HFFc6 (cell line): ENCODE measurements around the gene TOPAZ1. TPM values are rescaled to one million over a fixed set of nuclear protein-coding genes. Genes with fewer than 3 reads are reported as not detected.

Source experiments
- DNase-seq: peaks from one replicate; pipeline ENCODE4 v3.0.0-alpha.2; 2018
- H3K27ac Mint-ChIP-seq: 2 replicates; pipeline ENCODE4 v1.8.0; 2020; ENCODE audit warnings: mild to moderate bottlenecking, mixed read lengths
- H3K27me3 Mint-ChIP-seq: 2 replicates; pipeline ENCODE4 v1.8.0; 2021; ENCODE audit warnings: mild to moderate bottlenecking, moderate library complexity, mixed read lengths; ENCODE audit not compliant: insufficient read depth
- H3K36me3 Mint-ChIP-seq: 2 replicates; pipeline ENCODE4 v1.8.0; 2021; ENCODE audit warnings: low read depth, mixed read lengths
- H3K4me1 Mint-ChIP-seq: 2 replicates; pipeline ENCODE4 v1.8.0; 2020; ENCODE audit warnings: low read depth, mixed read lengths
- H3K4me3 Mint-ChIP-seq: 2 replicates; pipeline ENCODE4 v1.8.0; 2020; ENCODE audit warnings: mild to moderate bottlenecking, moderate library complexity, mixed read lengths
- H3K9me3 Mint-ChIP-seq: 2 replicates; pipeline ENCODE4 v1.8.0; 2020; ENCODE audit warnings: mild to moderate bottlenecking, mixed read lengths
- CTCF ChIP-seq: fragments of 200-600 bp; sonication (generic); IDR thresholded peaks from 2 replicates; pipeline ENCODE4 v1.5.0; 2021; ENCODE audit warnings: antibody characterized with exemption, mild to moderate bottlenecking
- total RNA-seq, 6 experiments: library from RNA; stranded (reverse); fragmentation: NEBNext Ultra II Directional; extraction: Animal tissue kit (Norgen Biotek cat#: 25700); gene quantifications; 2 replicates in 1 of 6; 3 replicates in 5 of 6; pipeline ENCODE4 v1.2.3, GENCODE V29; 2021

The TOPAZ1 gene
- total RNA-seq, 6 experiments from 2014 or later, result not detected

- no peaks in the 10 kb centered on the region for H3K9me3 Mint-ChIP-seq
- H3K4me1 Mint-ChIP-seq, result peaks cover 7% of the 10 kb centered on the region
- no peaks in the 10 kb centered on the region for H3K36me3 Mint-ChIP-seq
- no peak for DNase-seq
- TF ChIP-seq CTCF, result no peak
- H3K27ac Mint-ChIP-seq, result no peak overlapping the region
- no peak overlapping the region for H3K4me3 Mint-ChIP-seq
- peaks cover 5% of the 10 kb centered on the region; the same call in 1 of the 2 replicates for H3K27me3 Mint-ChIP-seq
These were observed 84.8 kb downstream of the TOPAZ1 start for GRCh38 chr3:44326515-44326914.

- TF ChIP-seq CTCF, result no peak
- no peaks in the 10 kb centered on the region for H3K36me3 Mint-ChIP-seq
- no peaks in the 10 kb centered on the region for H3K9me3 Mint-ChIP-seq
- H3K4me3 Mint-ChIP-seq, result no peak overlapping the region
- H3K4me1 Mint-ChIP-seq, result peaks cover 7% of the 10 kb centered on the region
- no peak for DNase-seq
- peaks cover 11% of the 10 kb centered on the region for H3K27me3 Mint-ChIP-seq
- H3K27ac Mint-ChIP-seq, result no peak overlapping the region
These were observed 88.3 kb downstream of the TOPAZ1 start for GRCh38 chr3:44329946-44330345.

- Mint-ChIP-seq H3K9me3 (no peaks in the 10 kb centered on the region), H3K27ac (no peak overlapping the region)
- no peak for TF ChIP-seq CTCF
These were observed 88.8 kb downstream of the TOPAZ1 start for GRCh38 chr3:44330444-44330843.

GRCh38 chr3:44334326-44334725 lies 92.6 kb downstream of the TOPAZ1 start:
- H3K36me3 Mint-ChIP-seq, result no peaks in the 10 kb centered on the region
- H3K27me3 Mint-ChIP-seq, result peaks cover 11% of the 10 kb centered on the region
- no peak for DNase-seq
- no peaks in the 10 kb centered on the region for H3K9me3 Mint-ChIP-seq
- H3K4me3 Mint-ChIP-seq, result no peak overlapping the region
- no peak for TF ChIP-seq CTCF
- H3K27ac Mint-ChIP-seq, result no peak overlapping the region
- peaks cover 12% of the 10 kb centered on the region for H3K4me1 Mint-ChIP-seq

More at GRCh38 chr3:44330444-44330843, 88.8 kb downstream of the TOPAZ1 start:
- H3K4me1 Mint-ChIP-seq, result peaks cover 7% of the 10 kb centered on the region
- no peaks in the 10 kb centered on the region for H3K36me3 Mint-ChIP-seq
- H3K4me3 Mint-ChIP-seq, result no peak overlapping the region
- H3K27me3 Mint-ChIP-seq, result peaks cover 11% of the 10 kb centered on the region
- no peak for DNase-seq

- DNase-seq, result peak; percentile 8
- Mint-ChIP-seq H3K4me3 (peak overlapping the region; percentile 100), H3K27ac (peak overlapping the region; percentile 91), H3K9me3 (no peaks in the 10 kb centered on the region), H3K27me3 (peaks cover 6% of the 10 kb centered on the region), H3K36me3 (0 out of 2 replicates have a peak, but pooled peaks cover 5% of the 10 kb centered on the region), H3K4me1 (peaks cover 39% of the 10 kb centered on the region)
- 0 out of 2 replicates have a peak, but pooled peaks have one; percentile 24 for TF ChIP-seq CTCF
These were observed 95.6 kb downstream of the TOPAZ1 start for GRCh38 chr3:44337248-44337785.
